Effector memory CD8-positive, alpha-beta T cell (primary cell): ENCODE measurements around the gene MX1.
"Not testable (repeated sequence)": the region's sequence is repeated elsewhere in the genome, so short reads cannot be mapped to it uniquely, and the experiment has no call there.

Experiments
- ATAC-seq: fragments of 150-1000 bp; cut with Tn5 transposase; replicated peaks from 2 replicates; pipeline ENCODE4 v1.10.0; 2021; ENCODE audit warnings: mild to moderate bottlenecking, moderate library complexity
- DNase-seq, 3 experiments: peaks; one replicate each; pipeline ENCODE4 v3.0.0; 2021
- H3K27ac Mint-ChIP-seq, 2 donors: one replicate each; pipeline ENCODE4 v1.8.0; 2022; ENCODE audit warnings: mild to moderate bottlenecking in 2 of 2, mixed read lengths in 2 of 2, moderate library complexity in 2 of 2
- H3K27me3 Mint-ChIP-seq, 2 donors: one replicate each; pipeline ENCODE4 v1.8.0; 2022; ENCODE audit warnings: mixed read lengths in 2 of 2
- H3K36me3 Mint-ChIP-seq: one replicate; pipeline ENCODE4 v1.8.0; 2022; ENCODE audit warnings: mild to moderate bottlenecking, moderate library complexity, mixed read lengths; ENCODE audit not compliant: insufficient read depth
- H3K4me1 Mint-ChIP-seq, 2 donors: one replicate each; pipeline ENCODE4 v1.8.0; 2022; ENCODE audit warnings: low read depth in 2 of 2, mixed read lengths in 2 of 2
- H3K4me3 Mint-ChIP-seq, 2 donors: one replicate each; pipeline ENCODE4 v1.8.0; 2022; ENCODE audit warnings: mild to moderate bottlenecking in 2 of 2, mixed read lengths in 2 of 2, moderate library complexity in 2 of 2
- H3K9me3 Mint-ChIP-seq, 2 donors: one replicate each; pipeline ENCODE4 v1.8.0; 2022; ENCODE audit warnings: mixed read lengths in 2 of 2

MX1 gene

DNA sequence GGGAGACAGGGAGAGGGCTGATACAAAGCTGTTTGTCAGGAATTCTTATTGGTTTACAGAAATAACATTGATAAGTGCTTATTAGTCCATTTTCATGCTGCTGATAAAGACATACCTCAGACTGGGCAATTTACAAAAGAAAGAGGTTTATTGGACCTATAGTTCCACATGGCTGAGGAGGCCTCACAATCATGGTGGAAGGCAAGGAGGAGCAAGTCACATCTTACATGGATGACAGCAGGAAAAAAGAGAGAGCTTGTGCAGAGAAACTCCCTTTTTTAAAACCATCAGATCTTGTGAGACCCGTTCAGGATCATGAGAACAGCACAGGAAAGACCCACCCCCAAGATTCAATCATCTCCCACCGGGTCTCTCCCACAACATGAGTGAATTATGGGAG is 8.5 kb upstream of the MX1 start:
- not testable (repeated sequence) for DNase-seq, H3K4me3 Mint-ChIP-seq, H3K27me3 Mint-ChIP-seq, H3K9me3 Mint-ChIP-seq, H3K4me1 Mint-ChIP-seq, H3K36me3 Mint-ChIP-seq, ATAC-seq
- H3K27ac Mint-ChIP-seq = peak overlapping the region in 1 of 2 donors; percentile 71

DNA sequence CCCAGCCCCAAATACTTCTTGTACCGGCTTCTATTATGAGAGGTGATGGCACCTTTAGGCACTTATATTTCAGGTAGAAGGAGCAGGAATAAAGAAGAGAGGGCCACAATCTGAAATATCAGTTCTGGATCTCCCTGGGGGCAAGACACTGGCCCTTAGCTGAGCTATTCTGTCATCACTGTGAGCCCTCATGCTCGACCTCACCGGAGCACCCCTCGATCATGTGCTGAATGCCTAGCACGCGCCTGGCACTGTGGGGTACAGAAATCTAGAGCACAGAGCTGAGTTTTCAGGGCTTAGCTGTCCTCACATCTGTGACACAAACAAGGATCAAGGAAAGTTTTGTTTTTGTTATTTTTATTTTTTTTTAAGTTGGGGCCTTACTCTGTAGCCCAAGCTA is 7.6 kb upstream of the MX1 start:
- no peak for ATAC-seq
- H3K4me1 Mint-ChIP-seq = peaks cover 8 to 9% of the 10 kb centered on the region in 2 donors
- no peak for DNase-seq
- no peaks in the 10 kb centered on the region for H3K9me3 Mint-ChIP-seq
- peak overlapping the region in 1 of 2 donors; percentile 71 for H3K27ac Mint-ChIP-seq
- no peaks in the 10 kb centered on the region for H3K36me3 Mint-ChIP-seq
- H3K27me3 Mint-ChIP-seq = no peaks in the 10 kb centered on the region
- no peak overlapping the region for H3K4me3 Mint-ChIP-seq

DNA sequence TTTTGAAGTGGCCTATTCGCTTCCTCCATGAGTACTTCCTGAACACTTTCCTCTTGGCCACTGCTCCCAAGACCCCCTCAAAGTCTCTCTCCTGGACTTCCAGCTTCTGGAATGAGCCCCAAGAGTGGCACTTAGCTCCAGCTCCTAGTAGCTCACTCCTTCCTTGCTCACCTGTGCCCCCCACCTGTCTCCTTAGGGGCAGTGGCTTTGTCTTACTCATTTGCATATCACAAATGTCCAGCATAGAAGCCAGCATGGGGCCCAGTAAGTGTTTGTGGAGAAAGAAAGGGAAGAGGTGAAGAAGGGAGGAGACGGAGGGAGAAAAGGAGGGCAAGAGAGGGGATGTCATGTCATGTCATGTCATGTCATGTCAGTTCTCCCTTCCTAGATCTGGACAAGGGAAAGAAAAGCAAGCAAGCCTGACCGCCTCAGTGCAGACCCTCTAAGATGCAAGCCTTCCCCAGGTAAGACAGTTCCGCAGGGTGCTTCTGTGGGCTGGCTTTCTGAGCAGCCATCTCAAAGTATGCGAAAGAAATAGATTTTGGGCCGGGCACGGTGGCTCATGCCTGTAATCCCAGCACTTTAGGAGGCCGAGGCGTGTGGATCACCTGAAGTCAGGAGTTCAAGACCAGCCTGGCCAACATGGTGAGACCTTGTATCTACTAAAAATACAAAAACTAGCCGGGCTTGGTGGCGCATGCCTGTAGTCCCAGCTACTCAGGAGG is 6.9 kb upstream of the MX1 start:
- peak overlapping the region; percentile 88 to 96 for H3K4me3 Mint-ChIP-seq
- H3K27ac Mint-ChIP-seq = peak overlapping the region; percentile 71 to 93
- ATAC-seq (no peak), DNase-seq (no peak)
- no peaks in the 10 kb centered on the region for H3K27me3 Mint-ChIP-seq
- peaks cover 8 to 10% of the 10 kb centered on the region in 2 donors for H3K4me1 Mint-ChIP-seq
- H3K36me3 Mint-ChIP-seq = no peaks in the 10 kb centered on the region
- H3K9me3 Mint-ChIP-seq = no peaks in the 10 kb centered on the region

DNA sequence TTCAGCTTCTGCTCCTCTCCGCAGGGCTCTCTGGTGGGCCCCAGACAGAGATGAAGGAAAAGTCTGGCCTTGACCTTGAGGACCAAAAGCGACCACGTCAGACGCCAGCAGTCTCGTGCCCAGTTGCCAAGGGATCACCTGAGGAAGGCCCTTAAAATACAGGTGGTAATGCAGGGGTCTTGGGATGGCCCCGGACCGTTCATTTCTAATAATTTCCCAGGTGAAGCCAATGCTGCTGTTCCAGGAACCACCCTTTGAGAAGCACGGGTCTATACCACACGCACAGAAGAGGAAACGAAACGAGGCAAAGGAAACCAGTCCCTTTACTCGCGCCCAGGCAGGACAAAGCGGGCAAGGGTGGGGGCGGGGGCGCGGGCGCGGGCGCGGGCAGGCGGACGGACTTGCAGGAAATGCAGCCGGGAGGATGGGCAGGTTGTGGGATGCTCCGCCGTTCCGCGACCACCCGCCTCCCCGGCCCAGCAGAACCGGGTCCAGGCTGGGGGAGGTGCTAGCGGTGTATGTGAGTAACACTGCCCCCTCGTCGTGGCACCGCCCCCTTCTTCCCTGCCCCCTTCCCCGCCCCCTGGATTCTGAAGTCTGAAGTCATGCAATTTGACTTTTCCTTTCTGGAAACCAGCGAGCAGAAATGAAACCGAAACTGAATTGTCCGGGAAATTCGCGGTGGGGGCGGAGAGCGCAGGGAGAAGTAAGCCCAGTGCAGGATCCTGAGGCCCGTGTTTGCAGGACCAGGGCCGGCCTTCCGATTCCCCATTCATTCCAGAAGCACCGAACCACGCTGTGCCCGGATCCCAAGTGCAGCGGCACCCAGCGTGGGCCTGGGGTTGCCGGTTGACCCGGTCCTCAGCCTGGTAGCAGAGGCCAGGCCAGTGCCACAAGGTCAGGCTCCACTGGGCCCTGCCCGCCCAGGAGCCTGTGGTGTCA is 5.8 kb upstream of the MX1 start:
- peak in 2 of 3 experiments; percentile 5 to 7 for DNase-seq
- H3K4me1 Mint-ChIP-seq = peaks cover 12 to 14% of the 10 kb centered on the region in 2 donors
- H3K9me3 Mint-ChIP-seq = no peaks in the 10 kb centered on the region
- peak overlapping the region; percentile 93 to 94 for H3K27ac Mint-ChIP-seq
- H3K27me3 Mint-ChIP-seq = no peaks in the 10 kb centered on the region
- ATAC-seq = peak; percentile 84
- peak overlapping the region; percentile 88 to 96 for H3K4me3 Mint-ChIP-seq
- H3K36me3 Mint-ChIP-seq = no peaks in the 10 kb centered on the region

DNA sequence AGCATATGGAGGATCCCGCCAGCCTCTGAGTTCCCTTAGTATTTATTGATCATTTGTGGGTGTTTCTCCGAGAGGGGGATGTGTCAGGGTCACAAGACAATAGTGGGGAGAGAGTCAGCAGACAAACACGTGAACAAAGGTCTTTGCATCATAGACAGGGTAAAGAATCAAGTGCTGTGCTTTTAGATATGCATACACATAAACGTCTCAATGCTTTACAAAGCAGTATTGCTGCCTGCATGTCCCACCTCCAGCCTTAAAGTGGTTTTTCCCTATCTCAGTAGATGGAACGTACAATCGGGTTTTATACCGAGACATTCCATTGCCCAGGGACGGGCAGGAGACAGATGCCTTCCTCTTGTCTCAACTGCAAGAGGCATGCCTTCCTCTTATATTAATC is 5.0 kb upstream of the MX1 start:
- Mint-ChIP-seq H3K27ac (peak overlapping the region; percentile 93 to 94), H3K4me1 (peaks cover 19 to 20% of the 10 kb centered on the region in 2 donors), H3K4me3 (peak overlapping the region; percentile 88 to 96)
- not testable (repeated sequence) for DNase-seq, H3K36me3 Mint-ChIP-seq, H3K27me3 Mint-ChIP-seq, ATAC-seq, H3K9me3 Mint-ChIP-seq

DNA sequence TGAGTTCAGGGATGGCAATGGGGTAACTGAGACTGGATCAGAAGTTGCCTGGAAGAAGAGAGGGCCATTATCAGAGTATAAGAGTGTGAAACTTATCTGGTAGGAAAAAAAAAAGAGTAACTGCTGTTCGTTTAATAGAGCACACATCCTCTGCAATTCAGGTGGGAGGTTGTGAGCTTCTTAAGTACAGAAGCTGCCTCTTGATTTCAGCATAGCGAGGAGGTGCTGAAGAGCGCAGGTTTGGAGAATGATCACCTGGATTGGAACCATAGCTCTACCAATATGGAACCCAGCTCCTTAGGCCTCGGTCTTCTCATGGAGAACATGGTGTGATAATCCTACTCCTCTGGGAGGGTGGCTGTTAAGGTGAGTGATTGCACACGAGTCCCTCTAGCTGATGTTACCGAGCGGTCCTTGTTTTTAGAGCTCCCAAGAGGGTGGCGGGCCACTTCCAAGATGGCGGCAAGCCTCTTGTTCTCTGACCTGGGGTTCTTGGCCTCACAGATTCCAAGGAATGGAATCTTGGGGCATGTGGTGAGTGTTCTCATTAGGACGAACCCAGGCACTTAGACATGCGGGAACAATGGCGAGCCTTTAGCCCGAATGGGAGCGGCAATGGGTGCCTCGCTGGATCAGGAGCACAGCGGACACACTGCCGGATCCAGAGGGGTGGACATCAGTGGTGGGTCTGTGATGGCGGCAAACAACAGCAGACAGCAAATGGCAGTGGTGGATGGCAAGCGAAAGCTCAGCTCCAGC is 3.3 kb upstream of the MX1 start:
- ATAC-seq (no peak), DNase-seq (no peak)
- Mint-ChIP-seq H3K4me3 (no peak overlapping the region), H3K9me3 (no peaks in the 10 kb centered on the region), H3K36me3 (peaks cover 9% of the 10 kb centered on the region), H3K27ac (no peak overlapping the region), H3K4me1 (peaks cover 27 to 28% of the 10 kb centered on the region in 2 donors), H3K27me3 (no peaks in the 10 kb centered on the region)

DNA sequence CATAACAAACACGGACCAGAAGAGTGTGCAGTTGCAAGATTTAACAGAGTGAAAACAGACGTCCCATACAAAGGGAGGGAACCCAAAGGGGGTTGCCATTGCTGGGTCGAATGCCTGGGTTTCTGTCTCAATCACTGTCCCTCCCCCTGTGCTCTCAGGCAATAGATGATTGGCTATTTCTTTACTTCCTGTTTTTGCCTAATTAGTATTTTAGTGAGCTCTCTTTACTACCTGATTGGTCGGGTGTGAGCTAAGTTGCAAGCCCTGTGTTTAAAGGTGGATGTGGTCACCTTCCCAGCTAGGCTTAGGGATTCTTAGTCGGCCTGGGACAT is 2.8 kb upstream of the MX1 start:
- H3K27ac Mint-ChIP-seq, H3K9me3 Mint-ChIP-seq, ATAC-seq, H3K4me3 Mint-ChIP-seq, DNase-seq, H3K27me3 Mint-ChIP-seq, H3K36me3 Mint-ChIP-seq: not testable (repeated sequence)
- peaks cover 27 to 34% of the 10 kb centered on the region in 2 donors for H3K4me1 Mint-ChIP-seq

DNA sequence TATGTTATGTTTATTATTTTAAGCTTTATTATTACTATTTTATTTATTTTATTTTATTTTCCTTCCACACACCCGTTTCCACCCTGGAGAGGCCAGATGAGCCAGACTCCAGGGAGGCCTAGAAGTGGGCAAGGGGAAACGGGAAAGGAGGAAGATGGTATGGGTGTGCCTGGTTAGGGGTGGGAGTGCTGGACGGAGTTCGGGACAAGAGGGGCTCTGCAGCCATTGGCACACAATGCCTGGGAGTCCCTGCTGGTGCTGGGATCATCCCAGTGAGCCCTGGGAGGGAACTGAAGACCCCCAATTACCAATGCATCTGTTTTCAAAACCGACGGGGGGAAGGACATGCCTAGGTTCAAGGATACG is 468 bp upstream of the MX1 start:
- Mint-ChIP-seq H3K36me3 (peaks cover 16% of the 10 kb centered on the region), H3K27me3 (no peaks in the 10 kb centered on the region), H3K27ac (peak overlapping the region; percentile 94 to 97), H3K4me3 (peak overlapping the region; percentile 95 to 97), H3K9me3 (no peaks in the 10 kb centered on the region), H3K4me1 (peaks cover 25 to 38% of the 10 kb centered on the region in 2 donors)
- DNase-seq (no peak), ATAC-seq (no peak)

DNA sequence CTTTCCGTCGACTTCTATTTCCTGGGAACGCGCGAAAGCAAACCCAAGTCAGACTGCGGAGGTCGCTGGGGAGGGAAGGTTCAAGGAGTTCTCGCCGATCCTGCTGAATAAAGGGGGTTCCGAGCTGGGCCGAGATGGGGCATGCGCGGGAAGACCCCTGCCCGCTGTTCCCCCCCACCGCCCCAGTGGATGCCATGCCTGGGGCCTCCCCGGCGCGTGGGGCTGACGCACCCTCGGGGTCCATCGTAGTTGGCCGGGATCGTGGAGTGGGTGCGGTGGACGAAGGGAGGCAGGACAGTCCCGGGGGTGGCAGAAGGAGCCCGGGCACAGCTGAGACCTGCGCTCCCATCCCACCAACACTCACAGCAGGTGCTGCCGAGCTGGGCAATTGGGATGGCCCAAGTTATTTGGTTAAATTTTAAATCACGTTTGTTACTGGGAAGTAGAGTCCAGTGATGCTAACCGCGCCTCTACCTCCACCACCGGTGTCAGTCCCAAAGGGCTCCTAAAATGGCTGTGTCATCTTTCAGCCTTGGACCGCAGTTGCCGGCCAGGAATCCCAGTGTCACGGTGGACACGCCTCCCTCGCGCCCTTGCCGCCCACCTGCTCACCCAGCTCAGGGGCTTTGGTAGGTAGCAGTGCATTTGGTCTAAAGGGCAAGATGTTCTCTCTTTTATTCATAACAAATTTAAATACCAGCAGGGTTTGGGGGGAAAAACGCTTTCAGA is 801 bp downstream of the MX1 start:
- no peak for DNase-seq
- no peak for ATAC-seq

DNA sequence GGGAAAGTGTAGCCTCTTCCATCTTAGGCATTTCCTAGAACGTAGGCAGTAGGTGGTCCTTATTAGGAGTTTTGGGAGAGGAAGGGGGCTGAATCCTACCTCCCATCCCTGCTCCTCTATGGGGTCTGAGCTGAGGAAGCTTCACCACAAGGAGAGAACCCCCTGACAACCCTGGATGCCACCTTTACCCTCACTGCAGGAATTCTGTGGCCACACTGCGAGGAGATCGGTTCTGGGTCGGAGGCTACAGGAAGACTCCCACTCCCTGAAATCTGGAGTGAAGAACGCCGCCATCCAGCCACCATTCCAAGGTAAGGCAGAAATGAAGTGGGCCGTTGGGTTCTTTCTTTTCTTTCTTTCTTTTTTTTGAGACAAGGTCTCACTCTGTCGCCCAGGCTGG is 1.5 kb downstream of the MX1 start:
- no peaks in the 10 kb centered on the region for H3K27me3 Mint-ChIP-seq
- ATAC-seq (no peak), DNase-seq (no peak)
- H3K4me3 Mint-ChIP-seq = peak overlapping the region; percentile 95 to 97
- peak overlapping the region; percentile 71 to 85 for H3K27ac Mint-ChIP-seq
- H3K4me1 Mint-ChIP-seq = peaks cover 19 to 35% of the 10 kb centered on the region in 2 donors
- H3K9me3 Mint-ChIP-seq = no peaks in the 10 kb centered on the region
- peaks cover 33% of the 10 kb centered on the region for H3K36me3 Mint-ChIP-seq

More for the DNA sequence above, 801 bp downstream of the MX1 start:
- no peaks in the 10 kb centered on the region for H3K27me3 Mint-ChIP-seq
- H3K9me3 Mint-ChIP-seq = no peaks in the 10 kb centered on the region
- peak overlapping the region; percentile 95 to 97 for H3K4me3 Mint-ChIP-seq
- H3K4me1 Mint-ChIP-seq = peaks cover 21 to 35% of the 10 kb centered on the region in 2 donors
- peaks cover 26% of the 10 kb centered on the region for H3K36me3 Mint-ChIP-seq
- H3K27ac Mint-ChIP-seq = peak overlapping the region; percentile 94 to 97

DNA sequence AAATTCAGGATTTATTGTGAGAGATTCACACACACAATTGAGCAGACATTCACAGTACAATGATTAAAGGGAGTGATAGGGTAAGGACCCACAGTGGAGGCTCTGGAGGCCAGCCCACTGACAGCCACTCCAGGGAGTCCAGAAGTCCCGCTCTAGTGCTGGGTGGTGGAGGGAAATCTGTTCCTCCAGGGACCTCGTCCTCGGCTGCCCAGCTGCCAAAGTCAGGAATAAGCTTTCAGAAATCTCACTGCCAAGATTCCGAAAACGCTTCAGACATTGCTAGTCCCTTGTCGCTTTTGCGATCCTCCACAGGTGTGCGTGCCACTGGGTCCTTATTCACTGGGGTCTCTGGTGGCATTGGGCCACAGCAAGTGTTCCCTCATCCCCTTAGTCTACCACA is 2.3 kb downstream of the MX1 start:
- peaks cover 40% of the 10 kb centered on the region for H3K36me3 Mint-ChIP-seq
- no peak for ATAC-seq
- no peaks in the 10 kb centered on the region for H3K9me3 Mint-ChIP-seq

DNA sequence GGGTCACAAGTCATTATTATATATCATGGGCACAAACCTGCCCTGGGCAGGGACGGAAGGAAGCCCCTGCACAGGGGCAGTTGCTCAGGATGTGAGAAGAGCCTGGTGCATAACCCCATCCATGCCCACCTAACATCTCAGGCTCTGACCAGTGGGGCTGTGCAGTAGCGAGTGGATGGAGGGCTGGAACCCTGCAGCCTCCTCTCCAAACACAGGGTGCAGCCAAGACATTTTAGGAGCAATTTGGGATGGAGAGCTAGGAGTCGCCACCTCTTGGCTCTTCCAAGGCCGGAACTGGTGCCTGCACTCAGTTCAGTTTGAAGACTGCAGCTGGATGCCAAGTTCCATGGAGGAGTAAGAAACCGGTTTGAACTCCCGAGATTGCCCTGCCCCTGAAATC is 2.8 kb downstream of the MX1 start:
- ATAC-seq (no peak), DNase-seq (no peak)
- no peak overlapping the region for H3K4me3 Mint-ChIP-seq
- no peaks in the 10 kb centered on the region for H3K27me3 Mint-ChIP-seq
- H3K27ac Mint-ChIP-seq = peak overlapping the region in 1 of 2 donors; percentile 71
- H3K4me1 Mint-ChIP-seq = peaks cover 17 to 32% of the 10 kb centered on the region in 2 donors
- no peaks in the 10 kb centered on the region for H3K9me3 Mint-ChIP-seq
- H3K36me3 Mint-ChIP-seq = peaks cover 42% of the 10 kb centered on the region

More for the DNA sequence above, 2.3 kb downstream of the MX1 start:
- no peak for DNase-seq
- Mint-ChIP-seq H3K27ac (peak overlapping the region; percentile 10 to 71), H3K4me3 (peak overlapping the region; percentile 95 to 97), H3K27me3 (no peaks in the 10 kb centered on the region), H3K4me1 (peaks cover 19 to 32% of the 10 kb centered on the region in 2 donors)

DNA sequence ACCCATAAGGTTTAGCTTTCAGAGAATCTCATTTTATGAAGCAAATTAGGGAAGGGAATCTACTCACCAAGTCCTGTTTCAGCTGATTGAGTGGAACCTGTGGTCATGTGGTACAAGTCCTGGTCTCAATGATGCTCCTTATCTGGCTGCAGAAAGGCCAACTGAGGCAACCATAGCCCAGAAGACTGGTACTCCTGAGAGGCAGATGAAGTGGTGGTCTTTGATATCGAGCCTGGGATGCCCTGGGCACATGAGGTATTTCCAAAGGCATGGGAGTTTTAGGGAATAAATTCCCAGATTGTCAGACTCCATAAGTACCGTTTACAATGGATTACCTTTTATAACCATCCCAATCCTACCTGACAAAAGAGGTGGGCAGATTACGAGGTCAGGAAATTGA is 3.3 kb downstream of the MX1 start:
- no peak overlapping the region for H3K4me3 Mint-ChIP-seq
- H3K4me1 Mint-ChIP-seq = peaks cover 17 to 32% of the 10 kb centered on the region in 2 donors
- no peaks in the 10 kb centered on the region for H3K27me3 Mint-ChIP-seq
- peaks cover 42% of the 10 kb centered on the region for H3K36me3 Mint-ChIP-seq
- no peaks in the 10 kb centered on the region for H3K9me3 Mint-ChIP-seq
- H3K27ac Mint-ChIP-seq = no peak overlapping the region
- no peak for DNase-seq
- ATAC-seq = no peak
